ENCODE results near the gene TNS1.
"Not testable (repeated sequence)": the region's sequence is repeated elsewhere in the genome, so short reads cannot be mapped to it uniquely, and the experiment has no call there.

The TNS1 gene

GRCh38 chr2:217790681-217791392, 212.0 kb downstream of the TNS1 start:
- DNase-seq = no peak

DNA sequence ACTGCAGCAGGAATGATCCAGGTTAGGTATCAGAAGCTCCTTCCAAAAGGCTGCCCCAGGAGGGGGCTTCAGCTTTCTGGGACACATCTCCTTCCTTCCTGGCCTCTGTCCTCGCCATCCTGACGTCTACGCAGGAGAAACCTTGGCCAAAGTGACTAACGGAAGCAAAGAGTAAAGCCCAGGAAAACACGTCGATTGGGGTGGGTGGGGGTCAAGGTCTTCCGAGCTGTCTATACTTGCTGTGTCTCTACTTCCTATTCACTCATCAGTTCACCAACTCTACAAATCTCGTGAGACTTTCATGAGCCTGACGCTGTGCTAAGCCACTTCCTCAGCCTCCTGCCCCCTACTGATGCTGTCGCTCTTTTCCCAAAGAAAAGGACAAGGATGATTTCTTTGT, 212.6 kb downstream of the TNS1 start:
- no peak for DNase-seq

DNA sequence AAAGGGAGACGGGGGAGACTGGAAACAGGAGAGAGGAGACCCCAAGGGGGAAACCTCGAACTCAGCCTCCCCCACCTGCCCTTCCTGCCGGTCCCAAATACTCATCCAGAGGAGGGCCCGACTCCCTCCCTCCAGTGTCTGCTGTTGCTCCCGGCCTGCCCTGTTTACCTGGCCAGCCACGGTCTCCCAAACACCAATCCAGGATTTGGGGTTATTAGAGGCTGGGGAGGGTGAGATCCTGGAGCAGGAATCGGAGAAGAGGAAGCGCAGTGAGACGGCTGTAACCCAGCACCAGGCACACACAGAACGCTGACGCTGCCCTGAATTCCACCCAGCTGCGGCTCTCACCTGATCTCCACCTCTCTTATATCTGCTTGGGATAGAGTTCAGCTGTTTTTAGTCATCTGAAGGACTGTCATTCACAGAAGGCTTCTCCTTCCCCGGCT, 213.0 kb downstream of the TNS1 start:
- no peak for DNase-seq

- peak; percentile 78 to 84 for DNase-seq
Observed at GRCh38 chr2:217789003-217789735, 213.6 kb downstream of the TNS1 start.

- DNase-seq = no peak
Observed at GRCh38 chr2:217788669-217789002, 214.2 kb downstream of the TNS1 start.

DNA sequence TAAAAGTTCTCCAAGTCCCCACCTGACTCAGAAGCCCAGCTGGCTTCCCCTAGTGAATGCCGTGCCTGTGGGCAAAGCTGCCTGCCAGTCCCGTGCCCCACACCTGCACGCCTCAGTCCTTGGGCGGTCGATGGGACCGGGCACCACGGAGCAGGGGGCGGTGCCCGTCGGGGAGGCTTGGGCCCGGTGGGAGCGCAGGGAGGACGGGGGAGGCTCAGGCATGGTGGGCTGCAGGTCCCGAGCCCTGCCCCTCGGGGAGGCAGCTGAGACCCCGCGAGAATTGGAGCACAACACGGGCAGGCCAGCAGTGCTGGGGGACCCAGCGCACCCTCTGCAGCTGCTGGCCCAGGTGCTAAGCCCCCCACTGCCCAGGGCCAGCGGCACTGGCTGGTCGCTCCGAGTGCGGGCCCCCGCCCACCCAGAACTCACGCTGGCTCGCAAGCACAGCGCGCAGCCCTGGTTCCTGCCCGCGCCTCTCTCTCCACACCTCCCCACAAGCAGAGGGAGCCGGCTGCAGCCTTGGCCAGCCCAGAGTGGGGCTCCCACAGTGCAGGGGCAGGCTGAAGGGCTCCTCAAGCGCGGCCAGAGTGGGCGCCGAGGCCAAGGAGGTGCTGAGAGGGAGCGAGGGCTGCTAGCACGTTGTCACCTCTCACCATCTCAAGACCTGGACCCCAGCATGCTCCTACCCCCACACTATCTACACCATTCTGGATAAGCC, 215.5 kb downstream of the TNS1 start:
- no peak for DNase-seq

DNA sequence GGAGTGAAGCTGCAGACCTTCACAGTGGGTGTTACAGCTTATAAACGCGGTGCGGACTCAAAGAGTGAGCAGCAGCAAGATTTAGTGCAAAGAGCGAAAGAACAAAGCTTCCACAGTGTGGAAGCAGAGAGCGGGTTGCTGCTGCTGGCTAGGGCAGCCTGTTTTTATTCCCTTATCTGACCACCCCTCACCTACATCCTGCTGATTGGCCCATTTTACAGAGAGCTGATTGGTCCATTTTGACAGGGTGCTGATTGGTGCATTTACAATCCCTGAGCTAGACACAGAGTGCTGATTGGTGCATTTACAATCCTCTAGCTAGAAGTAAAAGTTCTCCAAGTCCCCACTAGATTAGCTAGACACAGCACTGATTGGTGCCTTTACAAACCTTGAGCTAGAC, 216.2 kb downstream of the TNS1 start:
- not testable (repeated sequence) for DNase-seq

- DNase-seq = peak; percentile 78 to 81
Observed at GRCh38 chr2:217785544-217786045, 217.2 kb downstream of the TNS1 start.

DNA sequence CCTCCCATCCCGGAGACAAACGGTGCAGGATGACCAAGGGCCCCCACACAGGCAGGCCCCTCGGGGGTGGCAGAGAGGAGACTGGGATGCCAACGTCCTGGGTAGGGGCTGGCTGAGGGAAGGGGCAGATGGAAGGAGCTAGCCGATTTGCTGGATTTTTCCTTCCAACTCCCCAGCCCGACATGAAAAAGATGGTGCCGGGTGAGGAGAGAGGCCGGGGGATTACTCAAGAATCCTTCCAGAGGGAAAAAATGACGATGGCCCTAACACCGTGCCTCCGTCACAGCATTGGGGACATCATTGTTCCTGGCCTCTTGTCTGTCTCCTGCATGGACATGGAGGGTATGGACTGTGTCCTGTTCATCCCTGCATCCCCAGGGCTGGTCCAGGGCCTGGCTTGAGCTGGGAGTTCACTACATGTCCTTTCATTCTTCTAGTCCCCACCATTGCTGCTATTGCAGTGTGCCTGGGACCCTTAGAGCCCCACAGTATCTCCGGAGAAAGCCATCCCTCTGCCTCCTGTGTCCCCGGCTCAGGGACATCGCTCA, 217.7 kb downstream of the TNS1 start:
- DNase-seq = no peak

GRCh38 chr2:217783243-217783642, 219.6 kb downstream of the TNS1 start:
- no peak for DNase-seq

- DNase-seq = no peak
Observed at GRCh38 chr2:217777906-217778305, 224.9 kb downstream of the TNS1 start.

GRCh38 chr2:217776631-217777030, 226.2 kb downstream of the TNS1 start:
- no peak for DNase-seq

GRCh38 chr2:217775920-217776503, 226.8 kb downstream of the TNS1 start:
- no peak for DNase-seq

DNA sequence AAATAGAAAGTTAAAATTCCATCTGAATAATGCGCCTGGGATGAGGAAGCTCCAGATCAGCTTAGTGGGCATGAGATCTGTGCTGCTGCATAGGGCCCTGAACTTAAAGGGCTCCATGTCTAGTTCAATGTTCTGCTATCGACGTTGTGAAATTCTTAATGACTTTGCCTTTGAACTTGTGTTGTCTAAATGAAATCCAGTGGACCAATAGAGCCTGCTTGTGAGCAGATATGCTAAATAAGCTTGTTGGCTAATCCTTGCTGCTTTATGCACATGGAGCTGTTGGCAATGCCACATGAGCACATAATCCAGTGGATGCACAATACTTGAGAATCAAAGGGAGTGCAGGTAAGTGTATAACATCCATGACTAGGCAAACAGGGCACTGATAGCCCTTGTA, 228.6 kb downstream of the TNS1 start:
- DNase-seq = no peak

DNA sequence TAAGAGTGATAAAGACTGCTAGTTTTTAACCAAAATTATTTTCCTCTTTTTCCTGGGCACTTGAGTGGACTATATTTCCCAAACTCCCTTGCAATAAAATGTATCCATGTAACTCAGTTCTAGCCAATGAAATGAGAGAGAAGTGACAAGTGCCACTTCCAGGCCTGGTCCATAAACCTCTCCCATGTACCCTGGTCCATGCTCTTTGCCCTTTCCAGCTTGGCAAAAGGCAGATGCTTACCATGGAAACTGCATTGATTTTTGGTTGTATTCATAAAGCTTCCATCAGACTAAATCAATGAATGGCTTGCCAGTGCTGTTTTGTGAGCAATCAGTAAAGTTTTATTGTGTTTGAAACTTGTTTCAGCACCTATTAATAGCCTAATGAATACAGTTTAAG, 229.3 kb downstream of the TNS1 start:
- DNase-seq = no peak

GRCh38 chr2:217766356-217766755, 236.4 kb downstream of the TNS1 start:
- no peak for DNase-seq

DNA sequence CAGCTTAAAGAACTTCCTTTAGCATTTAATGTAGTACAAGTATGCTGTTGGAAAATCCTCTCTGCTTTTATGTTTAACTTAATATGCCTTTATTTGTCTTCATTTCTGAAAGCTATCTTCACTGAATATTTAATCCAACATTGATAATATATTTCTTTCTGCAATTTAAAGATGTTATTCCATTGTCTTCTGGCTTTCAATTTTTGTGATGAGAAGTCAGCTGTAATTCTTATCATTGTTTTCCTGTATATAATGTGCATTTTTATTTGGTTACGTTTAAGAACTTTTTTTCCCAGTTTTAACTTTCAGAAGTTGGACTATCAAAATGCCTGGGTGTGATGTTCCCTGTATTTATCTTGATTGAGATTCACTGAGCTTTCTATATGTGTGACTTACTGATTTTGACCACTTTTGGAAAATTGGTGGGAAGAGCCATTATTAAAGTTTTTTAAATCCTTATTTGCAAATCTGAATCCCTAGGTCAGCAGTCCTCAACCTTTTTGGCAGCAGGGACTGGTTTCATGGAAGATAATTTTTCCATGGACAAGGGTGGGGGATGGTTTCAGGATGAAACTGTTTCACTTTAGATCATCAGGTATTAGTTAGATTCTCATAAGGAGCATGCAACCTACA, 241.0 kb downstream of the TNS1 start:
- no peak for DNase-seq

DNA sequence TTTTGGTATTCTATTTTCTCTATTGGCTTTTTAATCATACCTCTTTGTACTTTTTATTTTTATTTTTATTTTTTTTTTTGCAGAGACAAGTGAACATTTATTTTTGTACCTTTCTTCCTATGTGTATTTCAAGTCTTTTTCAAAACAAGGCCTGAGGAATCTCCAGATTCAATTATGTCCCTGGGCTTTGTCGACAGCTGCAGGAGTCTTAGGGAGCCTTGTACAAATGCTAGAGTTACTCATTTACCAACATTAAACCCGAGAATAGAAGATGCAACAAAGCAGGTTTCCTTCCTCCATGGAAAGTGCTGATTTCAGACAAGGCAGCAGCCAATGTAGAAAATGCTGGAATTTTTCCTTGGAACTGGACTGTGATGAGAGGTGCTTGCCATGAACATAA, 242.8 kb downstream of the TNS1 start:
- no peak for DNase-seq

DNA sequence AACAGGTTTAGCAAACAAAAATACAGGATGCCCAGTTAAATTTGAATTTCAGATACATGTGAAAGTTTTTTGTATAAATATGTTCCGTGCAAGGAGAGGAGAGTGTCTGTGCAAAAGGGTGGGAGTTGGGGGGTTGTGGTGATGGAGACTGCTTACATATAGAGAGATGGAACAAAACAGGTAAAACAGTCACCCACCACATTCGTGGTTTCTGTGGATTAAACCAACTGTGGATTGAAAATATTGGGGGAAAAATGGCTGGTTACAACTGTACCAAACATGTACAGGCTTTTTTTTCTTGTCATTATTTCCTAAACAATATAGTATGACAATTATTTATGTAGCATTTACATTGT, 245.7 kb downstream of the TNS1 start:
- DNase-seq = no peak

DNA sequence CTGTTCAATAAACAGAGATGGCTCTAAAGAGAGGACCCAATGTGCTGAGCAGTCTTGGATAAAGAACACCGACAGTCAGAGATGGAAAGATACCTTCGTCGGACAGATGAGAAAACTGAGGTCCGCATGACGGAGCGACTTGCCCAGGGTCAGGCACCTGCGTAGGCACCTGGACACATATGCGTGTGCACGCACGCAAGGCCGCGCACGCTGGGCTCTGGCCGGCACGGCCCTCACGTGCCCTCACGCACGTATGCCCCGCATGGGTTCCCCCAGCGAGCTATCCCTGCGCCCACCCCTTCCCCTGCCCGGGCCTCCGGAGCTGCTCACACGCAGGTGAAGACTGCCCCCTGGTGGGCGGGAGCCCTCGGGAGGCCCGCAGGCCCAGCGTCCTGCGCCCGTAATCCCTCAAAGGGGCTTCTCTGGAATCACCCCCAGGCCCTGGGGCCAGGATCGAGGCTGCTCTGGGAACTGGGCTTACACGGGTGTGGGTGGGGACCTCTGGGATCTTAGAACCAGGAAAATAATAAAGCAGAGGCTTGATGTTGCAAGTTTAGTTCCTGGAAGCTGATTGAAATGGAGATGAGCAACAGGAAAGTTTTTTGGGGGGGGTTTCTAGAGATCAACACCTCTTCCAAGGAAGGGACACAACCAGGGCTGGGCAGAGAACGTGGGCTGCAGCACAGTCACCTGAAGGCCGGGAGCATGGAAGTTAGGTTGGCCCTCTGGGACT, 246.3 kb downstream of the TNS1 start:
- peak; percentile 71 to 79 for DNase-seq

DNA sequence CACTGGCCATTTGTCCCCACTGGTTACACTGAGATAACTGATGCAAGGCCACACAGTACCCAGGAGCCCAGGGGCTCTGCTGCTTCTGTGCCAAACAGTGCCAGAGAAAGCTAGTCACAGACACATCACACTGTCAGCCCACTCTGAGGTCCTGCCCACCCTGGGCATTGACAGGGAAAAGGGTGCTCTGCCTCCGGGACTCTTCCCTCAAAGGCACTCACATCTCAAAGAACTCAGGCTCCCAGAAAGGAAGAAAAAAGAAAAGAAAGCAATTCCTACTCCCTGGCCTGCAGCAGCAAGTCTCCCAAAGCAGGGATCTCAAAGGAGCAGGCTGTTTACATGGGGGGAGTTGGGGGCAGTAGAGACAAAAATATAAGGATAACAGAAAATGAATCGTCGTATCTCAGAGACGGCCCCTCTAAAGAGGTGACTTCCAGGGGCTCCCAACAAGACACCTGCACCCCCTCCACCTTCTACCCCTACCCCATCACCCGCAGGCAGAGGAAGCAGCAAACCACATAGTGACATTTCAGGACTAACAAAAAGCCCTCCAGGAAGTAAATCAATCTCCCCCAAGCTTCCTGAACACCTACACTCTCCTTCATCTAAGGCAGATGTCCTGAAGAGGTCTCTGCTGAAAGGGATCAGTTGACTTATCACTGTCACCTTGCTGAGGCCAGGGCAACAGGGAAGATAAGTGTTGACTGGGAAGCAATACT, 247.6 kb downstream of the TNS1 start:
- DNase-seq = no peak
